GM18858 (cell line): Measurements from ENCODE around the gene TRAPPC10.

Experiments used
- ATAC-seq: cut with Tn5 transposase; IDR thresholded peaks from one replicate; pipeline ENCODE4 v1.9.1; 2021; ENCODE audit not compliant: unreplicated experiment

Gene TRAPPC10, protein sequence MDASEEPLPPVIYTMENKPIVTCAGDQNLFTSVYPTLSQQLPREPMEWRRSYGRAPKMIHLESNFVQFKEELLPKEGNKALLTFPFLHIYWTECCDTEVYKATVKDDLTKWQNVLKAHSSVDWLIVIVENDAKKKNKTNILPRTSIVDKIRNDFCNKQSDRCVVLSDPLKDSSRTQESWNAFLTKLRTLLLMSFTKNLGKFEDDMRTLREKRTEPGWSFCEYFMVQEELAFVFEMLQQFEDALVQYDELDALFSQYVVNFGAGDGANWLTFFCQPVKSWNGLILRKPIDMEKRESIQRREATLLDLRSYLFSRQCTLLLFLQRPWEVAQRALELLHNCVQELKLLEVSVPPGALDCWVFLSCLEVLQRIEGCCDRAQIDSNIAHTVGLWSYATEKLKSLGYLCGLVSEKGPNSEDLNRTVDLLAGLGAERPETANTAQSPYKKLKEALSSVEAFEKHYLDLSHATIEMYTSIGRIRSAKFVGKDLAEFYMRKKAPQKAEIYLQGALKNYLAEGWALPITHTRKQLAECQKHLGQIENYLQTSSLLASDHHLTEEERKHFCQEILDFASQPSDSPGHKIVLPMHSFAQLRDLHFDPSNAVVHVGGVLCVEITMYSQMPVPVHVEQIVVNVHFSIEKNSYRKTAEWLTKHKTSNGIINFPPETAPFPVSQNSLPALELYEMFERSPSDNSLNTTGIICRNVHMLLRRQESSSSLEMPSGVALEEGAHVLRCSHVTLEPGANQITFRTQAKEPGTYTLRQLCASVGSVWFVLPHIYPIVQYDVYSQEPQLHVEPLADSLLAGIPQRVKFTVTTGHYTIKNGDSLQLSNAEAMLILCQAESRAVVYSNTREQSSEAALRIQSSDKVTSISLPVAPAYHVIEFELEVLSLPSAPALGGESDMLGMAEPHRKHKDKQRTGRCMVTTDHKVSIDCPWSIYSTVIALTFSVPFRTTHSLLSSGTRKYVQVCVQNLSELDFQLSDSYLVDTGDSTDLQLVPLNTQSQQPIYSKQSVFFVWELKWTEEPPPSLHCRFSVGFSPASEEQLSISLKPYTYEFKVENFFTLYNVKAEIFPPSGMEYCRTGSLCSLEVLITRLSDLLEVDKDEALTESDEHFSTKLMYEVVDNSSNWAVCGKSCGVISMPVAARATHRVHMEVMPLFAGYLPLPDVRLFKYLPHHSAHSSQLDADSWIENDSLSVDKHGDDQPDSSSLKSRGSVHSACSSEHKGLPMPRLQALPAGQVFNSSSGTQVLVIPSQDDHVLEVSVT

DNA sequence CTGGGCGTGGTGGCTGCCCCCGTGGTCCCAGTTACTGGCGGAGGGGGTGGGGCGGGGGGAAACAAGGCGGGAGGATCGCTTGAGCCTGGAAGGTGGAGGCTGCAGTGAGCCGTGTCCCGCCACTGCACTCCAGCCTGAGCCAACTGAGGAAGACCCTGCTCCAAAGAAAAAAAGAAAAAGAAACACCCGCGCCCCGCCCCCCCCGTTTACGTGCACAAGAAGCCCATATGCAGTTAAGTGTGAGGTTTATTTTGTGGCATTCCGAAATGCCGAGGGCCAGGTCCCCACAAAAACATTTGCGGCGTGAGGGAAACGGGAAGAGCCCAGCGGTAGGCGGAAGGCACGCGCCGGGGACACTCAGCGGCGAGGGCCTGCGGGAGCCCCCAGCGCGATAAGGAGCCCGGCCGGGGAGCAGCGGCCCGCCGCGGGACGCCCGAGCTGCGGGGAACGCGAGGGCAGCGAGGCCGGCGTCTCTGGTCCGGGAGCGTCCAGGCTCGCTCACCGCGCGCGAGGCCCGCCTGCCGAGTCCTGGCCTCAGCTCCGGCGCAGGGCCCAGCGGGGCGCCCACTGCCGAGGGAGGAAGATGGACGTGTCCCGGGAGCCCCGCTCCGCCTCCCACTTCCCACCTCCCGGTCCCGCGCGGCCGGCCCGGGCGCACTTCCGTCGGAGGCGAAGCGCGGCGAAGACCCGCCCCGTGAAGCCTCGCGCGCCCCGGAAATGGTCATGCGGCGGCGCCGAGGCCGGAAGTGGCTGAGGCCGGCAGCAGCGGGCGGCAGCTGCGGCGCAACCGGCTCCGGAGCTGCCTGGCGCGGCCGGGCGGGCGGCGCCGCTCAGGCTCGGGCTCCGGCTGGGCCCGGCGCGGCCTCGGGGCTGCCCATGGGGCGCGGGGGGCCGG, at the start of gene TRAPPC10:
TSS of gene TRAPPC10 (plus strand) at position 731 of the 895 bp plus-strand sequence. CDS start 185 bp downstream, outside the sequence.
- ATAC-seq = peak; percentile 47

DNA sequence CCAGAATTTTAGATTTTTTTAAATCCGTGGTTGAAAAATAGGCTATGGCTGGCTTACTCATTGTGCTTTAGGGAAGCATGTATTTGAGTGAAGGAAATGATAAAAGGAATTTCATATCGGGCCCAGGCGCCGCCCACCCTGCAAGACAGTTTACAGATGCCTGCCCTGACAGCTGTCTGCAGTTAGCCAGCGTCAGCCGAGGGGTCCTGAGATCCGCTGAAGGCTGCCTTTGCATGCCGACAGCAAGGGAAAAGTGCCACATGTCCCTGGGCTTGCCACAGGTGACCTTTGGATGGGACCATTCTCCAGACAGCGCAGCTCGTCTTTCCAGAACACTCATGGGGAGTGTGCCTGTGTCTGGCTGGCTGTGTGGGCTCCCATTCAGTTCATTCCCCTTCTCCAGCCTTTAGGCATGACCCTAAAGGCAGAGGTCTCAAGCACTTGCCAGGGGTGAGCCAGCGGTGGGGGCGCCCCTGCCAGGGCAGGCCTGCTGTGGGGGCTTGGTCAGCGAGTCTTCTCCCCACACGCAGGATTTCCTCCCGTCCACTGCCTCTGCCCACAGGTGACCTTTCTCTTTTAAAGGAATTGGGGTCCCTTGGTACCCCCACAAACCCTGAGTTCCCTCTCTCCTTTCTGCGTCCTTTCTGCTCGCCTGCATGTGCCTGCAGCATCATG, 46.1 kb upstream of the TRAPPC10 start:
- no peak for ATAC-seq

DNA sequence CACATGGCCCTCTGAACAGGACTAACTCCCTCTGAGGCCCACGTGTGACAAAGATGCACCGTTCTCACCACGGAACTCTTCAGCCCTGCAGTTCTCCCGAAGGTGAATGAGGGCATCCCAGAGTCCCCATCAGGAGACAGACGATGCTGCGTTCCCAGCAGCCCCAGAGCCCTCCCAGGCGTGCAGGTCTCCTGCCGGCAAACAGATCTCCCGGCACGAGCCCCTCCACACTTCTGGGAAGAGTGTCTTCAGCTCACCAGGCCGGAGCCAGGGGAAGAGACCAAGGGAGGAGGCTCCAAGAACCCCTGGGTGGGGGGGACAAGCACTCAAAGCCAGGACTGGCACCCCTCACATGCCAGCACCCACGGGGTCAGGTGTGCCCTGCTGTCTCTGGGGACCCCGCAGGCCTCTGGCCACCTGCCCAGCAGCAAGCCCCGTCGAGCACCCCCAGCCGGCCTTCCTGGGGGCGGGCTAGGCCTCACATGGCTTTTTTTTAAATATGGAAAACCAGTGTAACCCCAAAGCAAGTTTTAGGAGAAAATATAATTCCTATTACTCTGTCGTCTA, 45.1 kb upstream of the TRAPPC10 start:
- ATAC-seq = no peak

DNA sequence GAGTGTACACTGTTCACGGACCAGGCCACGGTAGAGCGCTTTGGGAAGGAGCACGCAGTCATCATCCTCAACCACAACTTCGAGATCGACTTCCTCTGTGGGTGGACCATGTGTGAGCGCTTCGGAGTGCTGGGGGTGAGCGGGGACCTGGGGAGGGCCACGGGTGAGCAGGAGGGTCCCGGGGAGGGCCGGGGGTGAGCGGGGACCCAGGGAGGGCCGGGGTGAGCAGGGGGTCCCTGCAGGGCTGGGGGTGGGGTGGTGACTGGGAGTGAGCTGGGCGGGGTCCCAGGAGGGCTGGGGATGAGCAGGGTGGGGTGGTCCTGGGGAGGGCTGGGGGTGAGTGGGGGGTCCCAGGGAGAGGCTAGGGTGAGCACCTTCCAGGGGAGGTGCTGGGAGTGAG, 44.1 kb upstream of the TRAPPC10 start:
- ATAC-seq = no peak

DNA sequence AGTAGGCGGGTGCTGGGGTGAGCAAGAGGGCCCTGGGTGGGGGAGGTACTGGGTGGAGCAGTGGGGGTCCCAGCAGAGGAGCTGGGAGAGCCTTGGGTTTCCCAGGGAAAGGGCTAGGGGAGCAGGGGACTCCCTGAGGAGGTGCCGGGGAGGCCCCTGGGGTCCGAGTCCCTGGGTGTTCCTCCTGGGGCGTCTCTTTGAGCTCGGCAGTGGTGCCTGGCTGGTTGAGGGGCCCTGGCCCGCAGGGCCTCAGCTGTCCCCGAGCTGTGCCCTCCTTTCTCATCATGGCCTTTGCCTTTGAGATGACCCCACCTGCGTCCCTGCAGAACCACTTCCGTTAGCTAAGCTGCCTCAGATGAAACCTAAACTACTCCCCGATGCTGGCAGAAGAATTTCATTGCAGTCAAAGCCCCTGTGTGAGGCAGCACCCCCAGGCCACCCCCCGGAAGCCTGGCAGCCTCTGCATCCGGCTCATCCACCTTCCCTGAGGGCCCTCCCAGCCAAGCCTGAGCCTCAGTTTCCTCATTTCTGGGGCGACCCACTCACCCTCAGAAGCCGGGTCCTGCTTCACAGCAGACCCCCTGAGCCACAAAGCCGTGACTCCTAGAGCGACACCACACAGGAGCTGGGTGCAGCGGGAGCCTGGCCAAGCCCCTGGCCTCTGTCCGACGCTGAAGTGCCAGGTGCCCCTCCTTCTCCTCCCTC, 43.5 kb upstream of the TRAPPC10 start:
- ATAC-seq = no peak

DNA sequence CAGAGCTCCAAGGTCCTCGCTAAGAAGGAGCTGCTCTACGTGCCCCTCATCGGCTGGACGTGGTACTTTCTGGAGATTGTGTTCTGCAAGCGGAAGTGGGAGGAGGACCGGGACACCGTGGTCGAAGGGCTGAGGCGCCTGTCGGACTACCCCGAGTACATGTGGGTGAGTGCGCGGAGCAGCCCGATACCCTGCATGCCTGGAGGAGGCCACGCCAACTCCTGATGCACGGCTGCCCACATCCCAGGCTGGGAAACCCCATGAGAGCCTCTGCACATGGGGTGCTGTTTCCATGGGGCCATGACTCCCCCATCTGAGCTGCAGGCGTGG, 43.0 kb upstream of the TRAPPC10 start:
- no peak for ATAC-seq

DNA sequence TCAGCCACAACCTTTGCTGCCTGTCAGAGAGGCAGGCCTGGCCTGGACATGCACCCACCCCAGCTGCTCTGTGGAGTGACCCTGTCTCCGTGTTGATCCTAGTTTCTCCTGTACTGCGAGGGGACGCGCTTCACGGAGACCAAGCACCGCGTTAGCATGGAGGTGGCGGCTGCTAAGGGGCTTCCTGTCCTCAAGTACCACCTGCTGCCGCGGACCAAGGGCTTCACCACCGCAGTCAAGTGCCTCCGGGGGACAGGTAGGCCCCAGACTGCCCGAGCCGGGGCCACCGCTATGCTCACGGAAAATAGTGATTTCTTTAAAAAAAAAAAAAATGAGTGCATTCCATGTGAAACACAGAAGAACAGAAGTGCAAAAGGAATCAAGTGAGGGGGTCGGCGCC, 41.6 kb upstream of the TRAPPC10 start:
- no peak for ATAC-seq

DNA sequence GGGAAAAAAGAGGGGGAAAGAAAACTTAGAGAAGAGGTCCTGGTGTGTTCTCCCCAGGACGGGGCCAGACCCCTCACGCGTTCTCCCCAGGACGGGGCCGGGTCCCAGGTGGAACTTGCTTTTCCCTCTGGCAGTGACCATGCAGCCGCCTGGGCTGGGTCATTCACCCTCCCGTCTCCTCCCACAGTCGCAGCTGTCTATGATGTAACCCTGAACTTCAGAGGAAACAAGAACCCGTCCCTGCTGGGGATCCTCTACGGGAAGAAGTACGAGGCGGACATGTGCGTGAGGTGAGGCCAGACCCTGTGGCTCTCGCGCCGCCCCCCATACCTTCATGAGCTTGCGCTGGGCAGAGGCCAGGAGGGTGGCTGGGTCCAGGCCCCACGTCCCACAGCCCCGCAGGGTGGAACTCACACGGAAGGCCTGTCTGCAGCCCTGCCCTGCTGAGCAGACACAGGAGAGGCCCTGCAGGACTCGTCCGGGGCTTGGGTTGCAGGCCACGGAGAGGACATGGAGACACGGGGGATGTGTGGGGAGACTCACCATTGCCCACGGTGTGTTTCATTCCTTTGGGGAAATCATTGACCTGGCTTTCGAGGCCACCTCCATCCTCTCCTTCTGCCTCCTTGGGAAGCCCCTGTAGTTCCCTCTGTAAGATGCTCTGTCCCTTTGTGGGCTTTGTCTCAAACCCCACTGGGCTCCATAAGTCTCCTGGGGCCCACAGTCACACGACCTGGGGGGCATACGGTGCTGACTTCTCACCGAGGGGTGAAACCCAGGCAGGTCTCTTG, 40.7 kb upstream of the TRAPPC10 start:
- ATAC-seq = no peak

DNA sequence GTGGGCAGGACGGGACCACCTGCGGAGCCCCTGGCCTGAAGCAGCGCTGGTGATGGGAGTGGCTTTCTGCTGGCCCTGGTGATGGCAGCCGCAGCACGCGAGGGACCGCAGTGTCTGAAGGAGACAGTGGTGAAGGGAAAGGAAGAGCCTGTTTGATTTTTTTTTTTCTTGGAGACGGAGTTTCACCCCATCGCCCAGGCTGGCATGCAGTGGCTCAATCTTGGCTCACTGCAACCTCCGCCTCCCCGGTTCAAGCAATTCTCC, 40.2 kb upstream of the TRAPPC10 start:
- no peak for ATAC-seq

DNA sequence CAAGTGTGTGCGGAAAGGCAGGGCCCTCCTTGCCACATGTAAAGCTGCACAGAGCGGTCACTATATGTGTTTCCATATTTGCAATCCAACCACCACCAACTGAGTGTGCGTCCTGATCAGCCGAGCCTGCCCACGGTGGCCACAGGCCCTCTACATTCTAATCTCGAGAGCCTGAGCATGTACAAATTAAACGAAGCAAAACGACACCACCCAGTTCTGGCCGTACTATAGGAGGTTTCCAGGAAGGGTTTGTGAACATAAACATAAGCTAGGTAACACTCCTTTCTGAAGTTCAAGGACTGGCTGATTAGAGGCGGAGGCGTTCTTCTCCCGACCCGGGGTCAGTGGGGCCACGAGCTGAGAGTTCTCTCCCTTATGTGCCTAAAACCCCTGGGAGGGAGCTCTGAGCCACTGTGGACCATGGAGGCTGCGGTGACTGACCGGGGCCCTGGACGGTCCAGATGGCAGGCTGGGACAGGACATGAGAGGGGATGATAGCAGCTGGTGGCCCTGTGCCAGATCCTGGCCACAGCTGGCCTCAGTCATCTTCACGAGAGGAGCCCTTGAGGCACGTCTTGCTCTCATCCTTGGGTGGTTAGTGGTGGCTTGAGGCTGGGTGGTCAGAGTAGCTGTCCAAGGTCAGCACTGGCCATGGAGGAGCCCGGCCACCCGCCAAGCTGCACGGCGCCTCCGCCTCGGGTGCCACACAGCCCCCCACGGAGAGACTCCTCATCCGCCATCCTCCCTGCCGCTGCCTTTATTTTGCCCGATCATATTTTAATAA, 39.1 kb upstream of the TRAPPC10 start:
- ATAC-seq = no peak

DNA sequence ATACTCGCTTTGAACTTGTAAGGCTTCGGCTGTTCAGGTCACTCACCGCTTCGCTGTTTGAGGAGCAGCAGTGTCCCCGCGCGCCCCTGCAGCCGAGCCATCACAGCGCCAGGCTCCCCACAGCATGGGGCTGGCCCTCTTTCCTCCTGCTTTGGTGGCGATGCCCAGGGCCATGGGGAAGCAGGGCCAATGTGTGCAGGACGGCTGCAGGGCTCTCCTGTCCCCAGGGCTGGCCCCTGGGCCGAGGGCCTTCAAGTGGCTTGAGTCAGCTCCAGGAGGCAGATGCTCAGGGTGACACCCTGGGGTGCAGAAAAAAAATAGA, 38.5 kb upstream of the TRAPPC10 start:
- no peak for ATAC-seq

DNA sequence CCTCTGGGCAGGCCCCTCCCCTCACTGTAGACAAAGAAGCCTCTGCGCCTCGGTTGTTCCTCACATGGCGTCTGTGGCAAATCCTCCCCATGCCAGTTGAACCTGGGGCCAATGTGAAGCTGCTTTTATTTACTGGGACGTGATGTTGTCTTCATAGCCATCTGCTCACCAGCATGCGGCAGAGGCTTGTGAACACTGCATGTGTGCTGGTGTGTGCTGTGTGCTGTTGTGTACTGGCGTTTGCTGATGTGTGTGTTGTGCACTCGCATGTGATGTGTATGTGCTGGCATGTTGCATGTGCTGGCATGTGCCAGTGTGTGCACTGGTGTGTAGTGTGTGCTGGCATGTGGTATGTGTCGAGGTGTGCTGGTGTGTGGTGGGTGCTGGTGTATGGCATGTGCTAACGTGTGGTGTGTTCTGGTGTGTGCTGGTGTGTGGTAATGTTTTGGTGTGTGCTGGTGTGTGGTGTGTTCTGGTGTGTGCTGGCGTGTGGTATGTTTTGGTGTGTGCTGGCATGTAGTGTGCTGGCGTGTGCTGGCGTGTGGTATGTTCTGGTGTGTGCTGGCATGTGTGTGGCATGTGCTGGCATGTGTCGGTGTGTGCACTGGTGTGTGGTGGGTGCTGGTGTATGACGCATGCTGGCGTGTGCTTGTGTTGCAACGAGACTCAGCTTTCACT, 37.2 kb upstream of the TRAPPC10 start:
- no peak for ATAC-seq

DNA sequence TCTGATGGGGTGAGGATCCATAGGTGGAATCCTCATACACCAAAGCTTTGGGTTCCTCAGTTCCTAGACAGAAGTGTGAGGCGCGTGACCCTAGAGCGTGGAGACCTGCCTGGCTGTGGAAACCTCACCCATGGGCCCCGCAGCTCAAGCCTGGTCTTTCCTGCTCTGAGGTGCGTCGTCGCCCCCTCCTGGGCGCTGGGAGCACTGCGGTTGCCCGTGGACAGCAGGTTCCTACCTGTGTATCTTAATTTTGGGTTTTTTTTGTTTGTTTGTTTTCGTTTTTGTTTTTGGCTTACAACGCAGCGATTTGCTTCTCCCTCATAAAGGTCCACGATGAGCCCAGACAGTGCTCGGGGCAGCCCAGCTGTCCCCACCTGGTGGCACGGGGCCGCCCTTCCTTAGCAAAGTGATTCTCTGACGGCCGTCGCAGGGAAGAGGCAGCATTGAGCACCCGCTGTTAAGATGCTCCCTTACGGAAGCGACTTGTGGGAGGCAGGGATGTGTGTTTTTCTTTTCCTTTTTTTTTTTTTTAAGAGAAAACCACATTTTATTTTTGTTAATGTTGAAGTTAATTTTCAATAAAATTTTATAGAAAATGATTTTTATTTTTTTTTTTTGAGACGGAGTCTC, 36.5 kb upstream of the TRAPPC10 start:
- ATAC-seq = no peak

DNA sequence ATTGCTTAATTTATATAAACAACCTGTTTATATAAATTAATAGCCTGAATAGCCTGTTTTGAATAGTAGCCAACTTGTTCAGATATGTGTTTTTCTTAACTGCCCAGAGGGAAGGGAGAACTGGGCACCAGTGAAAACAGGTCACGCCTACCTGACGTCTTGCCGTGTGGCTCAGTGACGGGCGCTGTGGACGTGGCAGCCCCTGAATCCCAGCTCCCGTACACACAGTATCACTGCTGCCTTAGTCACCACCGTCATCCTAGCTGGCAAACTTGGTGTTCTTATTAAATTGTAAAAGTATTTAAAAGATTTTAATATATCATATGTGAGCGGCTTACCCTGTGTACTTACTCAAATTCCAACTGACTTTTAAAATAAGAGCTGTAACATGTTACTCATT, 35.4 kb upstream of the TRAPPC10 start:
- no peak for ATAC-seq

DNA sequence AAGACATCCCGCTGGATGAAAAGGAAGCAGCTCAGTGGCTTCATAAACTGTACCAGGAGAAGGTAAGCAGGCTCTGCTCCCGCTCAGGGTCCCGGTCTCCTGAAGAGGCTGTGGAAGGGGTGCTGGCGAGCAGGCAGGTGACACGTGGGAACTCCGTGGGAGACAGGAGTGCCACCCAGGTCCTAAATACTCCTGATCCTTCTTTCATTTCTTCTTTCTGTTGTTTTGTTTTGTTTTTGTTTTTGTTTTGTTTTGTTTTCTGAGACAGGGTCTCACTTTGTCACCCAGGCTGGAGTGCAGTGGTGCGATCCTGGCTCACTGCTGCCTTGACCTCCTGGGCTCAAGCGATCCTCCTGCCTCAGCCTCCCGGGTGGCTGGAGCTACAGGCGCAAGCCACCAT, 34.0 kb upstream of the TRAPPC10 start:
- no peak for ATAC-seq

DNA sequence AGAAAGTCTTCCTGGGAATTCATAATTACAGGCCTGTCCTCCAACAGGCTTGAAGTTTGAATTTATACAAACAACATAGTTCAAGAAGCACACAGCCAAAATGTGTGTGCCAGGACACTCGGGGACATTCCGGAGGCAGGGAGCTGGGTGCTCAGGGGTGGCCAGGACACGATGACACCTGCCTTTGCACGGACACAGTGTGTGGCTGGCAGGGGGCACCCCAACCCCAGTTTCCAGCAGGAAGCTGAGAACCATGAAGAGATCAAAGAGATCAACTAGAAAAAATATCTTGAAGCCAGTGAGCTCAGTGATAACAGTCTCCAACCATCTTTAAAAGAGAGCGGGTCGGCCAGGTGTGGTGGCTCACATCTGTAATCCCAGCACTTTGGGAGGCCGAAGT, 32.5 kb upstream of the TRAPPC10 start:
- ATAC-seq = no peak
